GM12878 (cell line): ENCODE measurements around the gene SPR. TPM values are rescaled to one million over a fixed set of nuclear protein-coding genes. Genes with fewer than 3 reads are reported as not detected.

Experiments
- ATAC-seq: fragments of 200-7000 bp; cut with Tn5 transposase; 3 replicates; pipeline ENCODE4 v1.9.1; 2020; ENCODE audit warnings: mild to moderate bottlenecking, moderate library complexity
- BruUV-seq: library from RNA; stranded (reverse); fragments of 400-500 nt; replicated peaks from 2 replicates; lab custom pipeline; 2021; lab: Mats Ljungman, UMichigan
- CTCF ChIA-PET: fragments of 300-600 bp; sonication (Branson Sonifier 250); formaldehyde crosslinking; extraction: SDS; loops from one replicate; lab custom pipeline; 2021; ENCODE audit warnings: inconsistent platforms; lab: Yijun Ruan, JAX
- POLR2A ChIA-PET: fragments of 350-600 bp; formaldehyde crosslinking; extraction: SDS; loops from one replicate; lab custom pipeline; 2021; ENCODE audit warnings: inconsistent platforms; lab: Charles Lee
- RAD21 ChIA-PET: fragments of 300-600 bp; sonication (Branson Sonifier 250); formaldehyde crosslinking; loops from one replicate; lab custom pipeline; 2023; ENCODE audit warnings: antibody characterized with exemption; ENCODE audit not compliant: unreplicated experiment; lab: Charles Lee
- SMC1A ChIA-PET: fragments of 300-600 bp; sonication (Branson Sonifier 250); formaldehyde crosslinking; loops from one replicate; lab custom pipeline; 2023; ENCODE audit not compliant: unreplicated experiment, uncharacterized antibody; lab: Charles Lee
- DNase-seq: peaks from one replicate; pipeline ENCODE4 v3.0.0-alpha.2; 2011; ENCODE audit warnings: low read depth, low spot score
- FAIRE-seq: peaks from 3 replicates; lab custom pipeline; 2011; peaks lifted over from hg19 to GRCh38; lab: Jason Lieb, UNC
- H2AFZ ChIP-seq: 2 replicates; pipeline ENCODE4 v1.6.0; 2011; ENCODE audit warnings: low read depth, low read length, control low read depth; ENCODE audit not compliant: control insufficient read depth
- H3K27ac ChIP-seq: 2 replicates; pipeline ENCODE4 v1.5.1; 2011; ENCODE audit warnings: control low read depth; ENCODE audit not compliant: control insufficient read depth, insufficient read depth
- H3K27me3 ChIP-seq, 2 experiments: replicated peaks in 1 of 2; 2 replicates each; pipeline versions ENCODE4 v1.6.0 to v1.6.1; 2011; ENCODE audit warnings: low read length in 1 of 2; ENCODE audit not compliant: control insufficient read depth in 2 of 2, insufficient read depth in 2 of 2
- H3K36me3 ChIP-seq, 2 experiments: 2 replicates each; pipeline ENCODE4 v1.5.1; 2011; ENCODE audit warnings: low read length in 1 of 2; ENCODE audit not compliant: control insufficient read depth in 2 of 2, insufficient read depth in 2 of 2
- H3K4me1 ChIP-seq: 2 replicates; pipeline ENCODE4 v1.6.1; 2011; ENCODE audit warnings: mild to moderate bottlenecking, low read length, moderate library complexity, mixed read lengths; ENCODE audit not compliant: control insufficient read depth, insufficient read depth
- H3K4me2 ChIP-seq: 2 replicates; pipeline ENCODE4 v1.6.0; 2011; ENCODE audit warnings: control low read depth; ENCODE audit not compliant: control insufficient read depth, insufficient read depth
- H3K4me3 ChIP-seq: fragments of 200-600 bp; sonication (generic); 2 replicates; pipeline ENCODE4 v1.5.1; 2016
- H3K79me2 ChIP-seq: 2 replicates; pipeline ENCODE4 v1.6.0; 2011; ENCODE audit warnings: low read length; ENCODE audit not compliant: control insufficient read depth, insufficient read depth
- H3K9ac ChIP-seq: 2 replicates; pipeline ENCODE4 v1.8.0; 2011; ENCODE audit warnings: low read length, control low read depth, mixed read lengths; ENCODE audit not compliant: control insufficient read depth, insufficient read depth
- H3K9me3 ChIP-seq: replicated peaks from 3 replicates; pipeline ENCODE4 v1.5.1; 2011; ENCODE audit warnings: mild to moderate bottlenecking, low read length; ENCODE audit not compliant: control insufficient read depth, insufficient read depth
- H4K20me1 ChIP-seq: 2 replicates; pipeline ENCODE4 v1.6.0; 2011; ENCODE audit not compliant: control insufficient read depth, insufficient read depth
- CREB1 ChIP-seq: IDR thresholded peaks from 2 replicates; pipeline ENCODE4 v1.6.1; 2012; ENCODE audit warnings: low read depth, mild to moderate bottlenecking, inconsistent platforms
- KLF5 ChIP-seq: fragments of 450-650 bp; IDR thresholded peaks from 2 replicates; pipeline ENCODE4 v1.6.1; 2014; ENCODE audit warnings: mild to moderate bottlenecking; ENCODE audit not compliant: partially characterized antibody
- NBN ChIP-seq: fragments of 450-650 bp; IDR thresholded peaks from 2 replicates; pipeline ENCODE4 v1.6.1; 2016
- NR2C2 ChIP-seq: IDR thresholded peaks from 2 replicates; pipeline ENCODE4 v1.6.1; 2011; ENCODE audit warnings: borderline replicate concordance, low read depth; ENCODE audit not compliant: control insufficient read depth, insufficient read length
- PAX5 ChIP-seq: IDR thresholded peaks from 2 replicates; pipeline ENCODE4 v1.6.1; 2011; ENCODE audit warnings: low read depth, low read length, borderline replicate concordance
- PML ChIP-seq: IDR thresholded peaks from 2 replicates; pipeline ENCODE4 v1.6.1; 2012; ENCODE audit warnings: low read length, inconsistent platforms
- SMC3 ChIP-seq: IDR thresholded peaks from 2 replicates; pipeline ENCODE4 v1.6.1; 2011; ENCODE audit warnings: low read length, improper control_type of control experiment, borderline replicate concordance
- SP1 ChIP-seq: IDR thresholded peaks from one replicate; pipeline ENCODE4 v1.6.1; 2011; ENCODE audit warnings: low read depth, low read length
- TBL1XR1 ChIP-seq: IDR thresholded peaks from 2 replicates; pipeline ENCODE4 v1.6.1; 2012; ENCODE audit warnings: low read depth, low read length, improper control_type of control experiment
- WRNIP1 ChIP-seq: IDR thresholded peaks from 2 replicates; pipeline ENCODE4 v1.6.1; 2011; ENCODE audit warnings: low read depth, low read length, improper control_type of control experiment, borderline replicate concordance
- ZBED1 ChIP-seq: IDR thresholded peaks from 2 replicates; pipeline ENCODE4 v1.6.1; 2016; ENCODE audit warnings: borderline replicate concordance
- ZNF207 ChIP-seq: fragments of 450-650 bp; IDR thresholded peaks from 2 replicates; pipeline ENCODE4 v1.6.1; 2014; ENCODE audit warnings: antibody characterized with exemption, mild to moderate bottlenecking, borderline replicate concordance
- in situ Hi-C: fragments of 300-500 bp; cut with MboI; formaldehyde crosslinking; loops from 9 replicates; pipeline ENCODE4 v1.14.3; 2018; ENCODE audit warnings: mixed read lengths
- intact Hi-C: fragments of 100-400 bp; cut with micrococcal nuclease; formaldehyde crosslinking; loops from one replicate; pipeline ENCODE4 v1.14.2; 2022; ENCODE audit not compliant: unreplicated experiment
- polyA plus RNA-seq, 11 experiments: library from polyadenylated mRNA; depleted of rRNA in 4 of 11; unstranded in 6 of 11; stranded (reverse) in 5 of 11; fragments of >200 nt; fragmentation: Nextera tagmentation in 4 of 11; fragmentation: Illumina TruSeq in 1 of 11; extraction: Ambion mirVana in 4 of 11; extraction: Trizol in 1 of 11; gene quantifications; 1 replicate in 1 of 11; 2 replicates in 10 of 11; pipeline versions ENCODE4 v1.2.1 to v1.2.3, GENCODE V29; 2011 to 2016; ENCODE audit warnings: inconsistent platforms in 2 of 11, missing spikeins in 2 of 11, low read depth in 1 of 11
- total RNA-seq, 4 experiments: library from RNA; depleted of rRNA in 3 of 4; stranded (reverse); fragments of >200 nt in 3 of 4; fragmentation: Illumina TruSeq in 1 of 4; extraction: Trizol in 1 of 4; gene quantifications; 2 replicates each; pipeline versions ENCODE4 v1.2.1 to v1.2.3, GENCODE V29; 2013 to 2021
- TF ChIP-seq, protein P1 (sequence below): IDR thresholded peaks from 2 replicates; pipeline ENCODE4 v1.6.1; 2012; ENCODE audit warnings: low read length, inconsistent platforms
- TF ChIP-seq, protein P2 (sequence below): fragments of 450-650 bp; IDR thresholded peaks from 2 replicates; pipeline ENCODE4 v1.6.1; 2016; ENCODE audit warnings: mild to moderate bottlenecking
- TF ChIP-seq, protein P3 (sequence below): IDR thresholded peaks from 2 replicates; pipeline ENCODE4 v1.6.1; 2012; ENCODE audit warnings: low read depth, low read length, improper control_type of control experiment

Gene SPR
- total and polyA plus RNA-seq, 10 of the 15 experiments (the other 5 are each of a cell fraction or from before 2014, with no cell fraction given): 0.68 to 7.8 (median 2.5) TPM

DNA sequence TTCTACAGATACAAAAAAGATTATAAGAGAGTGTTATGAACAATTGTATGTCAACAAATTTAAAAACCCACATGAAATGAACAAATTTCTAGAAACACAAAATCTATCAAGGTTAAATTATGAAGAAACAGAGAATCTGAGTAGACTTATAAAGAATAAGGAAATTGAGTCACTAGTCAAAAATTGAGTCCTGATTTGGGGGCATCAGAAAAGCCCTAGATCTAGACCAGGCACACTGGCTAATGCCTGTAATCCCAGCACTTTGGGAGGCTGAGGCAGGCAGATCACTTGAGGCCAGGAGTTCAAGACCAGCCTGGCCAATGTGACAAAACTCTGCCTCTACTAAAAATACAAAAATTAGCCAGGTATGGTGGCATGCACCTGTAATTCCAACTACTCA is 15.3 kb upstream of the SPR start:
- ChIA-PET RAD21 (no interaction called here), SMC1A (interaction anchor here (0.9 kb wide), 1 partner anchor 12 kb away, joined by 3 read pairs; no protein-coding TSS in a partner anchor), POLR2A (no interaction called here), CTCF (interaction anchor here (0.7 to 1.7 kb wide), 2 partner anchors 12 to 35 kb away, joined by 3 to 5 read pairs; no protein-coding TSS in a partner anchor)
- ATAC-seq (no peak), DNase-seq (no peak), FAIRE-seq (no peak)
- no peaks in the 10 kb centered on the region for H3K4me1 ChIP-seq
- H3K9ac ChIP-seq: no peak overlapping the region
- no peak overlapping the region for H3K4me3 ChIP-seq
- H2AFZ ChIP-seq: no peak overlapping the region
- BruUV-seq: no TSS peak
- H3K27ac ChIP-seq: no peak overlapping the region
- H4K20me1 ChIP-seq: no peaks in the 10 kb centered on the region
- TF ChIP-seq SP1 (no peak), ZNF207 (no peak), PML (no peak), SMC3 (no peak), PAX5 (no peak), NBN (no peak), NR2C2 (no peak), WRNIP1 (no peak), CREB1 (no peak), KLF5 (no peak), ZBED1 (no peak), TBL1XR1 (no peak)
- TF ChIP-seq, protein P1, sequence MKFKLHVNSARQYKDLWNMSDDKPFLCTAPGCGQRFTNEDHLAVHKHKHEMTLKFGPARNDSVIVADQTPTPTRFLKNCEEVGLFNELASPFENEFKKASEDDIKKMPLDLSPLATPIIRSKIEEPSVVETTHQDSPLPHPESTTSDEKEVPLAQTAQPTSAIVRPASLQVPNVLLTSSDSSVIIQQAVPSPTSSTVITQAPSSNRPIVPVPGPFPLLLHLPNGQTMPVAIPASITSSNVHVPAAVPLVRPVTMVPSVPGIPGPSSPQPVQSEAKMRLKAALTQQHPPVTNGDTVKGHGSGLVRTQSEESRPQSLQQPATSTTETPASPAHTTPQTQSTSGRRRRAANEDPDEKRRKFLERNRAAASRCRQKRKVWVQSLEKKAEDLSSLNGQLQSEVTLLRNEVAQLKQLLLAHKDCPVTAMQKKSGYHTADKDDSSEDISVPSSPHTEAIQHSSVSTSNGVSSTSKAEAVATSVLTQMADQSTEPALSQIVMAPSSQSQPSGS: no peak
- TF ChIP-seq, protein P2, sequence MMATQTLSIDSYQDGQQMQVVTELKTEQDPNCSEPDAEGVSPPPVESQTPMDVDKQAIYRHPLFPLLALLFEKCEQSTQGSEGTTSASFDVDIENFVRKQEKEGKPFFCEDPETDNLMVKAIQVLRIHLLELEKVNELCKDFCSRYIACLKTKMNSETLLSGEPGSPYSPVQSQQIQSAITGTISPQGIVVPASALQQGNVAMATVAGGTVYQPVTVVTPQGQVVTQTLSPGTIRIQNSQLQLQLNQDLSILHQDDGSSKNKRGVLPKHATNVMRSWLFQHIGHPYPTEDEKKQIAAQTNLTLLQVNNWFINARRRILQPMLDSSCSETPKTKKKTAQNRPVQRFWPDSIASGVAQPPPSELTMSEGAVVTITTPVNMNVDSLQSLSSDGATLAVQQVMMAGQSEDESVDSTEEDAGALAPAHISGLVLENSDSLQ: no peak
- TF ChIP-seq, protein P3, sequence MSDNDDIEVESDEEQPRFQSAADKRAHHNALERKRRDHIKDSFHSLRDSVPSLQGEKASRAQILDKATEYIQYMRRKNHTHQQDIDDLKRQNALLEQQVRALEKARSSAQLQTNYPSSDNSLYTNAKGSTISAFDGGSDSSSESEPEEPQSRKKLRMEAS: no peak
- no peaks in the 10 kb centered on the region for H3K9me3 ChIP-seq
- H3K4me2 ChIP-seq: no peak overlapping the region
- intact Hi-C loops: no loop called here
- no peaks in the 10 kb centered on the region for H3K79me2 ChIP-seq
- in situ Hi-C loops: no loop called here
- no peaks in the 10 kb centered on the region for H3K27me3 ChIP-seq
- no peaks in the 10 kb centered on the region for H3K36me3 ChIP-seq
